OCI-LY3 (cell line): ENCODE data around the gene C1orf21.

Experiments used
- H2AFZ ChIP-seq: fragments of 200-600, 300-600 bp; shearing (Covaris generic); 2 replicates; pipeline ENCODE4 v1.6.0; 2014; ENCODE audit warnings: antibody characterized with exemption, low read depth, low read length
- H3K27ac ChIP-seq: fragments of 200-600, 300-600 bp; sonication (generic); 2 replicates; pipeline ENCODE4 v1.5.1; 2014; ENCODE audit warnings: mild to moderate bottlenecking, low read length, moderate library complexity, mixed read lengths
- H3K27me3 ChIP-seq: fragments of 200-600, 300-600 bp; sonication (generic); 2 replicates; pipeline ENCODE4 v1.6.1; 2014; ENCODE audit warnings: low read depth, low read length, mixed read lengths
- H3K36me3 ChIP-seq: fragments of 200-600, 300-600 bp; sonication (generic); replicated peaks from 2 replicates; pipeline ENCODE3; 2014; ENCODE audit warnings: low read depth, low read length, mixed read lengths
- H3K4me1 ChIP-seq: fragments of 300-600, 200-600 bp; sonication (generic); 2 replicates; pipeline ENCODE4 v1.6.1; 2014; ENCODE audit warnings: low read length, mixed read lengths
- H3K4me2 ChIP-seq: fragments of 200-600, 300-600 bp; sonication (generic); 2 replicates; pipeline ENCODE4 v1.6.1; 2014; ENCODE audit warnings: low read length, mixed read lengths
- H3K4me3 ChIP-seq: fragments of 300-600, 200-600 bp; sonication (generic); 2 replicates; pipeline ENCODE4 v1.5.1; 2014; ENCODE audit warnings: antibody characterized with exemption, mild to moderate bottlenecking, low read length, moderate library complexity
- H3K79me2 ChIP-seq: fragments of 300-600, 200-600 bp; shearing (Covaris generic); 2 replicates; pipeline ENCODE4 v1.6.1; 2014; ENCODE audit warnings: mild to moderate bottlenecking, low read length, mixed read lengths
- H3K9ac ChIP-seq: fragments of 300-600, 200-600 bp; shearing (Covaris generic); 2 replicates; pipeline ENCODE4 v1.6.0; 2014; ENCODE audit warnings: mild to moderate bottlenecking, low read length, moderate library complexity
- H3K9me3 ChIP-seq: fragments of 200-600, 300-600 bp; shearing (Covaris generic); 2 replicates; pipeline ENCODE4 v1.6.1; 2014; ENCODE audit warnings: low read length, mixed read lengths; ENCODE audit not compliant: insufficient read depth
- H4K20me1 ChIP-seq: fragments of 200-600, 300-600 bp; sonication (generic); 2 replicates; pipeline ENCODE4 v1.6.1; 2016; ENCODE audit warnings: low read length, mixed read lengths; ENCODE audit not compliant: insufficient read depth
- EZH2phosphoT487 ChIP-seq: fragments of 200-600 bp; shearing (Covaris generic); IDR thresholded peaks from 2 replicates; pipeline ENCODE4 v1.6.1; 2018; ENCODE audit warnings: antibody characterized with exemption, mixed run types, low read depth
- TF ChIP-seq, protein P1 (sequence below): fragments of 200-600, 300-600 bp; sonication (generic); IDR thresholded peaks from 2 replicates; pipeline ENCODE4 v1.5.1; 2014; ENCODE audit warnings: antibody characterized with exemption, low read length, low read depth

Gene C1orf21

DNA sequence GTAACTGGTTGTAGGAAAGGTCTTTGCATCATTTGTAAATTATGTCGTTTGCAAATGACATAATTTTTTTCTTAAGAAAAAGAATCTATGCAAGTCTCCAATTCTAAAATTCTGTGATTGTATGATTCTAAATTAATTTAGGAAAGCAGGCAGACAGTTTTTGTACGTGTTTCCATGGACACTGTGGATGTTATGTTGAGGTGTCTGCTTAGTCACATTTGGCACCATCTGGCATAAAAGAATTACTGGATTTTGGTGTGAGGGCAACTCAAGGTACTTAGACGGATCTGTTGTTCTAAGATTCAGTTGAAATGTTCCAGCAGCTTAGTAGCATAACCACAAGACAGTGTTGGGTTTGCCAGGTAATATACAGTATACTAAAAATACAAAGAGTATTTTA lies 42.5 kb downstream of the C1orf21 start:
- no peaks in the 10 kb centered on the region for H3K36me3 ChIP-seq
- H2AFZ ChIP-seq: no peak overlapping the region
- H3K9me3 ChIP-seq: no peaks in the 10 kb centered on the region
- H3K9ac ChIP-seq: no peak overlapping the region
- H3K4me1 ChIP-seq: no peaks in the 10 kb centered on the region
- peaks cover 4% of the 10 kb centered on the region; the same call in 1 of the 2 replicates for H4K20me1 ChIP-seq
- H3K79me2 ChIP-seq: no peaks in the 10 kb centered on the region
- no peak overlapping the region for H3K4me3 ChIP-seq
- H3K4me2 ChIP-seq: no peak overlapping the region
- H3K27me3 ChIP-seq: no peaks in the 10 kb centered on the region
- TF ChIP-seq, protein P1, sequence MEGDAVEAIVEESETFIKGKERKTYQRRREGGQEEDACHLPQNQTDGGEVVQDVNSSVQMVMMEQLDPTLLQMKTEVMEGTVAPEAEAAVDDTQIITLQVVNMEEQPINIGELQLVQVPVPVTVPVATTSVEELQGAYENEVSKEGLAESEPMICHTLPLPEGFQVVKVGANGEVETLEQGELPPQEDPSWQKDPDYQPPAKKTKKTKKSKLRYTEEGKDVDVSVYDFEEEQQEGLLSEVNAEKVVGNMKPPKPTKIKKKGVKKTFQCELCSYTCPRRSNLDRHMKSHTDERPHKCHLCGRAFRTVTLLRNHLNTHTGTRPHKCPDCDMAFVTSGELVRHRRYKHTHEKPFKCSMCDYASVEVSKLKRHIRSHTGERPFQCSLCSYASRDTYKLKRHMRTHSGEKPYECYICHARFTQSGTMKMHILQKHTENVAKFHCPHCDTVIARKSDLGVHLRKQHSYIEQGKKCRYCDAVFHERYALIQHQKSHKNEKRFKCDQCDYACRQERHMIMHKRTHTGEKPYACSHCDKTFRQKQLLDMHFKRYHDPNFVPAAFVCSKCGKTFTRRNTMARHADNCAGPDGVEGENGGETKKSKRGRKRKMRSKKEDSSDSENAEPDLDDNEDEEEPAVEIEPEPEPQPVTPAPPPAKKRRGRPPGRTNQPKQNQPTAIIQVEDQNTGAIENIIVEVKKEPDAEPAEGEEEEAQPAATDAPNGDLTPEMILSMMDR: no peak
- H3K27ac ChIP-seq: no peak overlapping the region

DNA sequence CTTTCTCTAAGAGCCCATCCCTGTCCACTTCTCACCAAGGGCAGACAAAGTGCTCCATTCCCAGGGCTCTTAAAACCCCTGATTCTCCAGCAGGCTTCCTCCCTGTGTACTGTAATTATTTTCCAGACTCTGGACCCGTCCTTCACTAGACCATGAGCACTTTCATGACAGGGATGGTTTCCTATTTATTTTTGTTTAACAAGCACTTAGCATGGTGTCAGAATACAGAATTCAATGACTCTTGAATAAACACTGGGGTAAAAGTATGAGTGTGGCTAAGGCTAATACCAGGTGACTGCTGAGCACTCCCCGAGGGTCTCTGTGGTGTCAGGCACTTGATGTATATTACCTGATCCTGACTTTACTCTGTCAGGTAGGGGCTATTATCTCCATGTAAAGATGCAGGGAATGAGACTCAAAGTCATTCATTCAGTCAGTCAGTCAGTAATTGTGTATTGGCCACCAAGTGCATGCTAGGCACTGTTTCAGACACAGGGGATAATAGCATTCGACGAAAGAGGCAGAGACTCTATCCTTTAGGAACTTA lies 47.2 kb downstream of the C1orf21 start:
- no peak for TF ChIP-seq EZH2phosphoT487
- TF ChIP-seq, protein P1: no peak
- Histone ChIP-seq H3K4me2 (no peak overlapping the region), H3K27ac (no peak overlapping the region), H3K4me1 (no peaks in the 10 kb centered on the region), H3K9me3 (no peaks in the 10 kb centered on the region), H4K20me1 (peaks cover 4% of the 10 kb centered on the region; the same call in 1 of the 2 replicates), H3K36me3 (no peaks in the 10 kb centered on the region), H2AFZ (no peak overlapping the region), H3K4me3 (no peak overlapping the region), H3K79me2 (no peaks in the 10 kb centered on the region), H3K9ac (no peak overlapping the region), H3K27me3 (no peaks in the 10 kb centered on the region)

DNA sequence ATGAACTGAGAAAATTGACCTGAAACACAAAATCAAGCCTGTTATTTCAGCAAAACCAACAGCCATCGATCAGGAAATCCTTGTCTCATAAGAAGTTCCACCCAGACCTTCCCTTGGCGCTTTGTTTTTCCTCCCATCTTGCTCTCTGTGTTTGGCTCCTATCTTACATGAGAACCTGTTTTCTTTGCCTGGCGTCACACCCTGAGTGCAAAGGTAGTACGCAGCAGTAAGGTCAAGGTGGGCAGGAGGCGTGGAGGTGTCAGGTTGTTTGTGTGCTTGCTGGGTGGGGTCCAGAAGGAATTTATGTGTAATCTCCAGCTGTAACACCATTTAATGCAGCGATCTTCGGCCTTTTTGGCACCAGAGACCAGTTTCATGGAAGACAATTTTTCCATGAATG lies 50.5 kb downstream of the C1orf21 start:
- H3K4me1 ChIP-seq: no peaks in the 10 kb centered on the region
- no peaks in the 10 kb centered on the region for H3K79me2 ChIP-seq
- peaks cover 4% of the 10 kb centered on the region; the same call in 1 of the 2 replicates for H4K20me1 ChIP-seq
- no peak overlapping the region for H3K4me2 ChIP-seq
- no peaks in the 10 kb centered on the region for H3K9me3 ChIP-seq
- no peaks in the 10 kb centered on the region for H3K36me3 ChIP-seq
- no peak overlapping the region for H2AFZ ChIP-seq
- H3K27me3 ChIP-seq: no peaks in the 10 kb centered on the region
- H3K4me3 ChIP-seq: no peak overlapping the region
- no peak overlapping the region for H3K9ac ChIP-seq
- no peak overlapping the region for H3K27ac ChIP-seq
- no peak for TF ChIP-seq EZH2phosphoT487
- TF ChIP-seq, protein P1: no peak

DNA sequence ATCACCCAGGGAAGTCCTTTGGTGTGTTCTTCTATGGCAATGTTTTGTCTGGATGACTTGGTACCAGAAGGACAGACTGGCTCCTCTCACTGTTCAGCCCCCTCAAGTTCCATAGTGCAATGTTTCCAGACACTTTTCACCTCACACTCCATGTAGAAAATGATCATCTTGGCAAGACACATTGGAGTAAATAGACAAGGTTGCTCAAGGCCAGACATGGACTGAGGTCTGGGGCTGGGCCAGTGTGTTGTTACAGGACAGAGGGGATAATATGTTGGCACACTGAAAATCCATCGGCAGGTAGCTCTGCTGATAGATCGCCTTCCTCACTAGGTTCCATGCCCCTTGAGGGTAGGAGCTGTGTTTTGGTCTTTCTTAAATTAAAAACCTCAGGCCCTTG lies 51.5 kb downstream of the C1orf21 start:
- H3K9ac ChIP-seq: no peak overlapping the region
- H2AFZ ChIP-seq: no peak overlapping the region
- no peaks in the 10 kb centered on the region for H3K9me3 ChIP-seq
- H3K36me3 ChIP-seq: no peaks in the 10 kb centered on the region
- no peak overlapping the region for H3K27ac ChIP-seq
- TF ChIP-seq, protein P1: no peak
- TF ChIP-seq EZH2phosphoT487: no peak
- H4K20me1 ChIP-seq: peaks cover 4% of the 10 kb centered on the region; the same call in 1 of the 2 replicates
- H3K4me1 ChIP-seq: no peaks in the 10 kb centered on the region
- no peak overlapping the region for H3K4me3 ChIP-seq
- no peak overlapping the region for H3K4me2 ChIP-seq
- H3K79me2 ChIP-seq: no peaks in the 10 kb centered on the region
- no peaks in the 10 kb centered on the region for H3K27me3 ChIP-seq
